Sigmoid colon (tissue), 7 donors: ENCODE results near the gene KCNH5. TPM values are rescaled to one million over a fixed set of nuclear protein-coding genes. Genes with fewer than 3 reads are reported as not detected.
"Not testable (repeated sequence)": the region's sequence is repeated elsewhere in the genome, so short reads cannot be mapped to it uniquely, and the experiment has no call there.

Source experiments
- DNase-seq: peaks from one replicate; pipeline ENCODE4 v3.0.0-alpha.2; 2019
- H3K27ac ChIP-seq, 4 donors: fragments of 200-600 bp; sonication (generic); one replicate each; pipeline ENCODE4 v1.5.1; 2016 to 2019; ENCODE audit warnings: mild to moderate bottlenecking in 1 of 4
- H3K27me3 ChIP-seq, 3 donors: fragments of 200-600 bp; sonication (generic); one replicate each; pipeline ENCODE4 v1.5.1; 2019; ENCODE audit warnings: mild to moderate bottlenecking in 1 of 3
- H3K36me3 ChIP-seq, 4 donors: fragments of 200-600 bp; sonication (generic); one replicate each; pipeline ENCODE4 v1.5.1; 2016 to 2019
- H3K4me1 ChIP-seq, 4 donors: fragments of 200-600 bp; sonication (generic); one replicate each; pipeline ENCODE4 v1.5.1; 2017 to 2019
- H3K4me3 ChIP-seq, 4 donors: fragments of 200-600 bp; sonication (generic); one replicate each; pipeline ENCODE4 v1.5.1; 2017 to 2019; ENCODE audit warnings: mild to moderate bottlenecking in 2 of 4, moderate library complexity in 1 of 4
- H3K9me3 ChIP-seq, 4 donors: fragments of 200-600 bp in 3 of 4; sonication (generic) in 3 of 4; one replicate each; pipeline versions ENCODE4 v1.5.1 to v1.6.1; 2013 to 2019
- EP300 ChIP-seq, 4 donors: sonication (generic); formaldehyde crosslinking; IDR thresholded peaks; one replicate each; pipeline ENCODE4 v1.6.1; 2017; ENCODE audit warnings: antibody characterized with exemption in 4 of 4
- POLR2A ChIP-seq, 2 donors: fragments of 450-650 bp; IDR thresholded peaks; one replicate each; pipeline ENCODE4 v1.6.1; 2016; ENCODE audit warnings: antibody characterized with exemption in 2 of 2, mild to moderate bottlenecking in 2 of 2, moderate library complexity in 2 of 2
- POLR2AphosphoS5 ChIP-seq, 4 donors: sonication (generic); formaldehyde crosslinking; IDR thresholded peaks; one replicate each; pipeline ENCODE4 v1.6.1; 2017; ENCODE audit warnings: antibody characterized with exemption in 4 of 4
- WGBS, 2 donors: extraction: QIAGEN DNeasy Blood & Tissue Kit; methylation state at CpG; one replicate each; pipeline ENCODE4 v1.1.7; 2013; 5-methylcytosine and 5-hydroxymethylcytosine counted together
- intact Hi-C: fragments of 100-400 bp; cut with DNase I; formaldehyde crosslinking; loops from one replicate; pipeline ENCODE4 v1.15.1; 2023
- polyA plus RNA-seq, 3 donors: library from polyadenylated mRNA; stranded (reverse); fragments of 200-250 nt; gene quantifications; one replicate each; pipeline ENCODE4 v1.2.3, GENCODE V29; 2013
- total RNA-seq, 4 donors: library from RNA; depleted of rRNA; stranded (reverse); fragments of >200 nt; gene quantifications; one replicate each; pipeline ENCODE4 v1.1.0, GENCODE V29; 2016
- TF ChIP-seq, protein P1 (sequence below), 4 experiments: fragments of 450-650 bp in 3 of 4; fragments of 200-600 bp in 1 of 4; IDR thresholded peaks; one replicate each; pipeline ENCODE4 v1.5.1; 2016 to 2019; ENCODE audit warnings: antibody characterized with exemption in 4 of 4, mild to moderate bottlenecking in 3 of 4, moderate library complexity in 2 of 4
- donor health status: healthy with polysubstance abuse.
- donor health status: Bipolar disorder and iron deficiency.
- donor health status: healthy.

KCNH5 gene
- total and polyA plus RNA-seq, 7 donors = 0.09 to 0.36 (median 0.27) TPM; not detected in 2

DNA sequence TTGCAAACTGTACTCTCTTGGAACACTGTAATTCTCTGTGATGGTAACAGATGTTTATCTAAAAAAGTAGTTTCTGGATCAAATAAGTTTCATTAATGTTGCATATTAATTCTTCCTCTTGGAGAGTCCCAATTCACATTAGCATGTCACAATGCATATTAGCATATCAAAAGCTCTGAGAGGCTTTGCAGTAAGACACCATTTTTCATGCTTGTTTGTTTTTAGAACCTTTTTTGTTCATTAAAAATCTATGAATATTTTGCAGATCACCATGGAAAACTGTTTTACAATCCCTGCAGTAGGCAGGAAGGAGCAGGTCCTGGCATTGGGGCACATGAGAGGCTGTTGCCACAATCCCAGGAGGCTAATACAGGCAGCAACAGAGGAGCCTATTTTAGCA is 180.7 kb downstream of the KCNH5 start:
- Histone ChIP-seq H3K36me3 (no peaks in the 10 kb centered on the region), H3K4me3 (no peak overlapping the region), H3K27me3 (no peaks in the 10 kb centered on the region), H3K4me1 (no peaks in the 10 kb centered on the region), H3K9me3 (no peaks in the 10 kb centered on the region), H3K27ac (no peak overlapping the region)
- intact Hi-C loops = no loop called here
- TF ChIP-seq EP300 (IDR thresholded peaks at IDR 0.05) (no peak), POLR2AphosphoS5 (IDR thresholded peaks at IDR 0.05) (no peak), POLR2A (IDR thresholded peaks at IDR 0.05) (no peak)
- TF ChIP-seq, protein P1, sequence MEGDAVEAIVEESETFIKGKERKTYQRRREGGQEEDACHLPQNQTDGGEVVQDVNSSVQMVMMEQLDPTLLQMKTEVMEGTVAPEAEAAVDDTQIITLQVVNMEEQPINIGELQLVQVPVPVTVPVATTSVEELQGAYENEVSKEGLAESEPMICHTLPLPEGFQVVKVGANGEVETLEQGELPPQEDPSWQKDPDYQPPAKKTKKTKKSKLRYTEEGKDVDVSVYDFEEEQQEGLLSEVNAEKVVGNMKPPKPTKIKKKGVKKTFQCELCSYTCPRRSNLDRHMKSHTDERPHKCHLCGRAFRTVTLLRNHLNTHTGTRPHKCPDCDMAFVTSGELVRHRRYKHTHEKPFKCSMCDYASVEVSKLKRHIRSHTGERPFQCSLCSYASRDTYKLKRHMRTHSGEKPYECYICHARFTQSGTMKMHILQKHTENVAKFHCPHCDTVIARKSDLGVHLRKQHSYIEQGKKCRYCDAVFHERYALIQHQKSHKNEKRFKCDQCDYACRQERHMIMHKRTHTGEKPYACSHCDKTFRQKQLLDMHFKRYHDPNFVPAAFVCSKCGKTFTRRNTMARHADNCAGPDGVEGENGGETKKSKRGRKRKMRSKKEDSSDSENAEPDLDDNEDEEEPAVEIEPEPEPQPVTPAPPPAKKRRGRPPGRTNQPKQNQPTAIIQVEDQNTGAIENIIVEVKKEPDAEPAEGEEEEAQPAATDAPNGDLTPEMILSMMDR (IDR thresholded peaks at IDR 0.05) = no peak
- no peak for DNase-seq

DNA sequence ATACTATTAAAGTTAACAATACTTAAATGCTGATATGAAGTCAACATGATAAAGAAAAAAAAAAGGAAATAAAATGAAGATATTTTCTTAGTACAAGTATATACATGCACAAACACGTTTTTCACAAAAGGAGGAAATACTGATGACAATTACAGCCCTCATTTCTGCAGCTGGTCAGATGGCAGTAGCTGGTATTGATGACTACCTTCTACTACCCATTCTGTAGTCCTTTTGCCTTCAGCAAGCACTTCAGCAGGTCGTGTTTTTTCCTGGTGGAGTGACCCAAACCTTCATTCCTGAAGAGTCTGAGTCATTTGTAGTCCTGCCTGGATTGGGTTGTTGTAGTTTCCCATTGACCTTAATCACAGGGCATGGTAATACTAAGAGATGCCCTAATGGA is 187.2 kb downstream of the KCNH5 start:
- H3K4me1 ChIP-seq, H3K9me3 ChIP-seq, intact Hi-C loops, H3K36me3 ChIP-seq, H3K4me3 ChIP-seq, H3K27ac ChIP-seq, DNase-seq, H3K27me3 ChIP-seq: not testable (repeated sequence)
- 15 to 55% methylated on average over 2 of the region's 2 CpGs for WGBS, 2 donors

DNA sequence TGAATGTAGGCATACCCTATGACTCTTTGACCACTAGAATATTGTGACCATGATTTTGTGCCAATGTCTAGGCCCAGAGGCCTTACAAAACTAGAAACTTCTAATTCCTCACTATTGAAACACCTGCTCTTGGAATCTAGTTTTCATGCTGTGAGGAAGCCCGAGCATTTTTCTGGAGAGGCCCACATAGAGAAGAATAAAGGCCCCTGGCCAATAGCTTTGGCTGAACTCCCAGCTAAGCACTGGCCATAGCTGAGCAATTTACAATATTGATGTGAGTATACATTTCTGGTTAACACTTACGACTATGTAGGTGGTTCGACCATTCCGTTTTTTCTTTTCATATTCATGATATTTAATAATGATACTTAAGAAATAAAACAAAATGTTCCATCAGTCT is 190.3 kb downstream of the KCNH5 start:
- H3K9me3 ChIP-seq = no peaks in the 10 kb centered on the region
- no peak overlapping the region for H3K27ac ChIP-seq
- intact Hi-C loops = no loop called here
- no peaks in the 10 kb centered on the region for H3K27me3 ChIP-seq
- no peak overlapping the region for H3K4me3 ChIP-seq
- 81 to 86% methylated on average over 4 of the region's 4 CpGs for WGBS, 2 donors
- TF ChIP-seq POLR2A (IDR thresholded peaks at IDR 0.05) = no peak
- no peak for TF ChIP-seq EP300 (IDR thresholded peaks at IDR 0.05)
- TF ChIP-seq POLR2AphosphoS5 (IDR thresholded peaks at IDR 0.05) = no peak
- TF ChIP-seq, protein P1 (IDR thresholded peaks at IDR 0.05) = no peak
- H3K4me1 ChIP-seq = no peaks in the 10 kb centered on the region
- no peak for DNase-seq
- H3K36me3 ChIP-seq = no peaks in the 10 kb centered on the region

DNA sequence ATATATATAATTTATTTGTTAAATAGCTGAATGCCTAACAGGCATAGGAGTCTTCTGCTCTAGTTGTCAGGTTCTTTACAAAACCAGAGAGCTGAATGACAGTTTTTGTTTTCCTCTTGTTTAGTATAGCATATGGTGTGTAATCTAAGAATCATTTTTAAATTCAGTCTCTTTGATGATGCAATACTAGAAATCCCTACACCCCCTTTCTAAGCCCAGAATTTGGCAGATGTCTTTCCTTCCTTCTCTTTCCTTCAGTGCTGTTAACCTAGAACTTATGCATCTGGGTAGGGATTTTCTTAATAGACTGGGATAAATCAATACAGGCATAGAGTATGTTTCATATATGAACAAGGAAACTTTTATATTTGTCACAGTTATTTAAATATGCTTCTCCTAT is 198.1 kb downstream of the KCNH5 start:
- Histone ChIP-seq H3K36me3 (no peaks in the 10 kb centered on the region), H3K9me3 (no peaks in the 10 kb centered on the region), H3K27me3 (no peaks in the 10 kb centered on the region), H3K27ac (no peak overlapping the region), H3K4me1 (no peaks in the 10 kb centered on the region), H3K4me3 (no peak overlapping the region)
- DNase-seq = no peak
- intact Hi-C loops = no loop called here
- no peak for TF ChIP-seq POLR2AphosphoS5 (IDR thresholded peaks at IDR 0.05)
- TF ChIP-seq, protein P1 (IDR thresholded peaks at IDR 0.05) = no peak
- TF ChIP-seq EP300 (IDR thresholded peaks at IDR 0.05) = no peak
- no peak for TF ChIP-seq POLR2A (IDR thresholded peaks at IDR 0.05)

DNA sequence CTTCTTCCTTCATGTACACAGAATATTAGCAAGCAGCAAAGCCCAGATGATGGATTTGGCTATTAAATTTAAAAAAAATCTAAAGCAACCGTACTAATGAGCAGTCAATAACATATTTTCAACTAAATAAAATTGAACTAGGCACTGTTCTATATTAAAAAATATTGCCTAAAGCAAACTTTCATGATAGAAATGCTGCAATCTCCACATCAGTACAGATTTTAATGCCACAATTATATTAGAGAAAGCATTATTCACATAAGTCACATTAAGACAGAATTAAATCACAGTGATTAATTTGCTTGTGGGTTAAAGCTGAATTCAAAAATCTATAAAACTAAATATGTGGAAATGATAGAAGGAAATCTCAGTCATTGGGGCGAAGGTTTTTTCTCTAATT is 200.7 kb downstream of the KCNH5 start:
- 77 to 84% methylated on average over 2 of the region's 2 CpGs for WGBS, 2 donors
- TF ChIP-seq, protein P1 (IDR thresholded peaks at IDR 0.05) = no peak
- TF ChIP-seq POLR2A (IDR thresholded peaks at IDR 0.05) = no peak
- TF ChIP-seq POLR2AphosphoS5 (IDR thresholded peaks at IDR 0.05) = no peak
- no peak for TF ChIP-seq EP300 (IDR thresholded peaks at IDR 0.05)
- Histone ChIP-seq H3K27ac (no peak overlapping the region), H3K9me3 (no peaks in the 10 kb centered on the region), H3K36me3 (no peaks in the 10 kb centered on the region), H3K4me1 (no peaks in the 10 kb centered on the region), H3K27me3 (no peaks in the 10 kb centered on the region), H3K4me3 (no peak overlapping the region)
- intact Hi-C loops = no loop called here
- no peak for DNase-seq
